Fibroblast of skin of left quadriceps (primary cell): ENCODE data around the gene RARA.
A peak's percentile ranks its signal among the peaks of the same experiment; 100 is the strongest.

ENCODE experiments used
- DNase-seq, 2 experiments: peaks; one replicate each; pipeline ENCODE4 v3.0.0-alpha.2; 2013; ENCODE audit warnings: low read depth in 2 of 2

The RARA gene

DNA sequence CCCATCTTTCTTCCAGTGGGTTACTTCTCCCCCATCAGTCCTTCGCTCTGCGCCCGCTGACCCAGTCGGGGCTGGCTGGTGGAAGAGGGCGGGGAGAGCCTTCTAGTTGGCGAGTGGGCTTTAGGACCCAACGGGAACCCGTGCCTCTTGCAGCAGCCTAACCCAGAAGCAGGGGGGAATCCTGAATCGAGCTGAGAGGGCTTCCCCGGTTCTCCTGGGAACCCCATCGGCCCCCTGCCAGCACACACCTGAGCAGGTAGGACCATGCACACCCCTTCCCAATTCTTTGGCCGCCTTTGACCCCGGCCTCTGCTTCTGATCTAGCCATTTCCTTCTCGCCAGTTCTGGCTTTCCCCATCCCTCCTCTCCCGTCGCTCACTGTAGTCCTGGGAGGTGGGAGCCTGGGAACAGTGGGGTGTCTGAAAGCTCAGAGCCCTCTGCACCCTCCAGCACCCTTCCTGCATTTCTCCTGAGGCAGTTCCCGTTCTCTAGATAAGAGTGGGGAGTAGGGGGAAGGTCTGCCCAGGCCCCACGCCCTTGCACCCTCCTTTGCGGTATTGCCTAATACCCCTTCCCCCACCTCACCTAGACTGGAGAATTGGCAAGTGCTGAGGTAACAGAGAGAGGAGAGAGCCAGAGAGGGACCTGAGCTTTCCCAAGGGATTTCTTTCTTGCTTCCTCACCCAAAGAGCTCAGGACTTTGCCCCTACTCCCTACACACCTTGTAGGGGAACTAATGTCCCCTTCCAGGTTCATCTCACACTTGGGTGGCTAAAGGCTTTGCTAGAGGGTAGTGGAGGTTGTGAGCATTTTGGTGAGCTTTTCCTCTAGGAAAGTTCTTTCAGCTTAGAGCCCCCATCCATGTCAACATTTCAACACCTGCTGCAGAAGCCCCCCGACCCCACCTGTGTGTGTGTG lies at the start of gene RARA:
RARA (plus strand) TSS at position 150 of the 918 bp plus-strand sequence. CDS start 22,039 bp downstream, outside the sequence.
- DNase-seq: no peak

GRCh38 chr17:40259505-40259904 lies 49.5 kb upstream of the RARA start:
- no peak for DNase-seq

DNA sequence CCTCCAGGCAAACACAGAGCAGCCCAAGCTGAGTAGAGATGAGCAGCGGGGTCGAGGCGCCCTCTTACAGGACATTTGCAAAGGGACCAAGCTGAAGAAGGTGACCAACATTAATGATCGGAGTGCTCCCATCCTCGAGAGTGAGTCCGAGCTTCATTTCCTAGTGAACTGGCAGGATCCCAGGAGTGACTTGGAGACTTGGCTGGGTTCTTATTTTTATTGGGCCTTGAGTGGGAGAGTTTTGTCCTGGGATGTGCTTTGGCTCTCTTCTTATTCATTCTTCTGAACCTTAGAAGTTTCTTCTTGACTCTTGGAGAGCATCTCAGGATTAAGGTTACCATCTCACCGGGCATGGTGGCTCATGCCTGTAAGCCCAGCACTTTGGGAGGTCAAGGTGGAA lies 48.5 kb upstream of the RARA start:
- DNase-seq: no peak

- no peak for DNase-seq
Observed at GRCh38 chr17:40264458-40265185, 44.4 kb upstream of the RARA start.

DNA sequence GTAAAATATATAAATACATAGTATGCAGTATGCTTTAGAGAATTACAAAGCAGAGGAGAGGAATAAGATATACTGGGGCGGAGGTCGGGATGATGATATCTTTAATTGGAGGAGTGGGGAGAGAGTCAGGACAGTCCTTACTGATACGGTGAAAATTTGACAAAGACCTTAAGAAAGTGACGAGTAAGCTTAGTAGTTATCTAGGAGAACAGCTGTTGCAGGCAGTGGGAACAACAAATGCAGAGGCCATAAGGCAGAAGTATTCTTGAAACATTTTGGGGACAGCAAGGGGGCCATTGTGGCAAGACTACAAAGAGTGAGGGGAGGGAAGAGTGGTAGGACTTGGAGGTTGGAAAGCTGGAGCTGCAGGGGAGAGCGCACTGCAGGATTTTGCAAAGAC lies 43.6 kb upstream of the RARA start:
- no peak for DNase-seq

- DNase-seq: no peak
Observed at GRCh38 chr17:40266882-40267281, 42.1 kb upstream of the RARA start.

DNA sequence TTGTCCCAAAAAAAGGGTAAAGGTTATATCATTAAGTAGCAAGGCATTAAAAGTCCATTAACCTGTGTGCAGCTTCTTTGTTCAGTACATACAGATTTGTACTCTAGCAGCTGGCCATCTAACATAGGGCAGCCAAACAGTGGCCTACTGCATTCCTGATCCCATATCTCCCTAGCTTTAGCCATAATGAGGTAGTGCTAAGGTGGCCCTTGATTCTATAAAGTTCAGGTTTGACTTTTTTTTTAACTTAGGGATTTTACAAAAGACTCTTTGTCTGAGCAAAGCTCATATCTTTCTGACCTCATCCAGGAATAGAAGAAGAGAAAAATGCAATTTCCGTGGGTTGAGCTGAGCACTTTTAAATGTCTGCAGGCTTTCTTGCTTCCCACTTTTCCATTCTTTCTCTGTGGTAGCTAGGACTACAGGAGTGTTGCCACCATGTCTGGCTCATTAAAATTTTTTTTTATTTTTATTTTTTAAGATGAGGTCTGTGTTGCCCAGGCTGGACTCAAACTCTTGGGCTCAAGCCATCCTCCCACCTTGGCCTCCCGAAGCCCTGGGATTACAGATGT lies 40.8 kb upstream of the RARA start:
- DNase-seq: no peak

DNA sequence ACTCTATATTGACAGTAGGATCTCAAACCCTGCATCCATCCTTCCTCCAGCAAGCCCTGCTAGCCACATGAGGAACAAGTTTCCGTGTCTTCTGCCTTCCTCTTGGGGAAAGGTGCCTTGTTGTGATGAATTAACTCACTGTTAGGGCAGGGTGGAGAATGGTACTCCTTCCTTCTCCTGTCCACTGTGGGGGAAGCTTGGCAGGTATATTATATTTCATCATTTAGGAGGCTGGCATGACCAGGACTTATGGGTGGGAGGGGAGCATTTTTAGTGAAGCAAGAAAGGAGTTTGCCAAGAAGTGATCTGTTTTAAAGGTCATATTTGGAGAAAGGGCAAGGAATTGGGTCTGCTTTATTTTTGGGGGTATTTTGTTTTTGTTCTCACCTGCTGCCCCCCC lies 30.6 kb upstream of the RARA start:
- no peak for DNase-seq

GRCh38 chr17:40279402-40279801 lies 29.6 kb upstream of the RARA start:
- DNase-seq: no peak

- DNase-seq: no peak
Observed at GRCh38 chr17:40281663-40282062, 27.3 kb upstream of the RARA start.

GRCh38 chr17:40283662-40284061 lies 25.3 kb upstream of the RARA start:
- DNase-seq: peak; percentile 78 to 81

DNA sequence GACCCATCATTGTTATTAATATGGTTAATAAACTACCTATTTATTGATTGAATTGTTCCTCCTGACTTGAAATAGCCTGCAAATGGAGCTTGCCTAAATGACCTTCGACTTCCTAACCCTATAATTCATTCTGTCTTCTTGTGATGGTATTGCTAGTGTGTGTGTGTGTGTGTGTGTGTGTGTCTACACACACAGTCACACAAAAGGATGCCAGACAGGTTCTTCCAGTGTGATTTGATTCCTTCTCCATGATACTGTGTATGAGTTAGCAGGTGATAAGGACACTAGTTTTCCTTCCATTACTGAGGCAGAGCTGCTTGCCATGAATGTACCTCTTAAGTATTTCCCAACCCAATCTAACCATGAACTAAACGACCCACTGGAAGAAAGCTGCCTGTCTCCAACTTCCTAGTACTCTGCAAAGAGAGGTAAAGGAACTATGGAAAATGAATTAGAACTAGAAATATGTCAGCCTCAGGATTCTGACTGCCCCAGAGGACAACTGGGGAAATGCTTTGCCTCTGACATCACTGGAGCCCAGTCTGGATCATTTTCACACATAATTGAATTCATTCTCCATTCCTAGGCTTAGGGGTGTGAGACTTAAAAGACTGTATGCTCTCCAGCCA lies 24.8 kb upstream of the RARA start:
- DNase-seq: peak; percentile 62

- DNase-seq: no peak
Observed at GRCh38 chr17:40286473-40286872, 22.5 kb upstream of the RARA start.

DNA sequence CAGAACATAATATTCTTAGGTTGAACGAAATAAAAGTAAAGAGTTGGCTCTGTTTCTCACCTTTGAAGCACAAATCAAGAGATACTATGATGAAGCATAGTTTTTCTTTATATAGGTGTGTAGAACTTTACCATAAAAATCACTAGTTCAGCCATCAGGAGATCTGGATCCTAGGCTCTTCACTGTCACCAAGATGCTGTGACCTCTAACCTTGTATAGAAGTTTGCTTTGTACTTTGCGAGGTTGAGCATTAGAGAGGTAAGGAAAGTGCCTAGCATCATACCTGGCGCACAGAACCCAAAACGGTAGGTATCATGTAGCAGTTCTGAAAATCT lies 21.9 kb upstream of the RARA start:
- no peak for DNase-seq

- DNase-seq: peak; percentile 99
Observed at GRCh38 chr17:40287494-40288369, 21.2 kb upstream of the RARA start, which contains the start of gene CDC6. TSS of gene CDC6 (plus strand) at chr17:40287879. CDS start at chr17:40289421, 1,542 bp downstream.

GRCh38 chr17:40290629-40291280 lies 18.2 kb upstream of the RARA start:
- DNase-seq: peak; percentile 75 to 76

DNA sequence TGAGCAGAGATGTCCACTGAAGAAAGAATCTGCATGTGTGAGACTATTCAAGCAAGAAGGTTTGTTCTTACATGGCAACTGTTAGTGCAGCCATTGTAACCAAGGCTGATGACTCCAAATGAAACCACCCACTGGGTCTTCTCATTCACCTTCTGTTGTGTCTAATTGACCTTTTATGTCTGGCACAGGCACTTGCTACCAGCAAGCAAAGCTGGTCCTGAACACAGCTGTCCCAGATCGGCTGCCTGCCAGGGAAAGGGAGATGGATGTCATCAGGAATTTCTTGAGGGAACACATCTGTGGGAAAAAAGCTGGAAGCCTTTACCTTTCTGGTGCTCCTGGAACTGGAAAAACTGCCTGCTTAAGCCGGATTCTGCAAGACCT lies 17.7 kb upstream of the RARA start:
- DNase-seq: no peak

GRCh38 chr17:40293363-40293762 lies 15.6 kb upstream of the RARA start:
- DNase-seq: no peak

GRCh38 chr17:40295488-40296436 lies 13.2 kb upstream of the RARA start:
- DNase-seq: no peak
